ENCODE data around the gene VSIG2.

The VSIG2 gene

DNA sequence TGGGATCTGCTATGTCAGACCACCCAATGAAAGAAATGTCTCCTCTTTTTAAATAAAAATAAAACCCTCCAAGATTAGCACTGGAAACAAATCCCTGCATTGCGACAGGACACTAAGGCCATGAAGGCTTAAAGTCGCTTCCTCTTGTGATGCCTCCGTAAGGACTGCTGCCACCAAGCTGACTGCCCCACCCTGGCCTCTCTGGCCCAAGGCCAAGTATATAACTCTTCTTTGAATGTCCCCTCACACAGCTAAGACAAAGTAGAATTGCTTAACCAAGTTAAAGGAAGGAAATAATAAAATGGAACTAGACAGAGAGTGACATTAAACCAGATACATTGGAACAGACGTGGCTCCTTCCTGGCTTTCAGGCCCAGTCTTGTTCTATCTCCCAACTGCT, 19.8 kb downstream of the VSIG2 start:
- Histone ChIP-seq H3K36me3 (ENCODE audit: insufficient read depth, low read length) (no peaks in the 10 kb centered on the region), H3K4me1 (ENCODE audit: insufficient read depth, low read length) (no peaks in the 10 kb centered on the region), H2AFZ (ENCODE audit: low read depth, low read length) (no peak overlapping the region), H3K27ac (ENCODE audit: low read length) (no peak overlapping the region), H3K4me3 (ENCODE audit: low read depth in 1 of 2, low read length in 2 of 2) (no peak overlapping the region), H3K79me2 (ENCODE audit: insufficient read depth, low read length) (no peaks in the 10 kb centered on the region), H3K4me2 (ENCODE audit: insufficient read depth, low read length) (no peak overlapping the region), H3K9ac (ENCODE audit: low read depth, low read length) (no peak overlapping the region), H3K9me3 (ENCODE audit: insufficient read depth, low read length, severe bottlenecking) (no peaks in the 10 kb centered on the region), H3K27me3 (ENCODE audit: insufficient read depth, low read length, poor library complexity) (peaks cover 25% of the 10 kb centered on the region), H4K20me1 (ENCODE audit: insufficient read depth, low read length) (0 out of 2 replicates have a peak, but pooled peaks cover 2% of the 10 kb centered on the region)
- TF ChIP-seq, protein P1, sequence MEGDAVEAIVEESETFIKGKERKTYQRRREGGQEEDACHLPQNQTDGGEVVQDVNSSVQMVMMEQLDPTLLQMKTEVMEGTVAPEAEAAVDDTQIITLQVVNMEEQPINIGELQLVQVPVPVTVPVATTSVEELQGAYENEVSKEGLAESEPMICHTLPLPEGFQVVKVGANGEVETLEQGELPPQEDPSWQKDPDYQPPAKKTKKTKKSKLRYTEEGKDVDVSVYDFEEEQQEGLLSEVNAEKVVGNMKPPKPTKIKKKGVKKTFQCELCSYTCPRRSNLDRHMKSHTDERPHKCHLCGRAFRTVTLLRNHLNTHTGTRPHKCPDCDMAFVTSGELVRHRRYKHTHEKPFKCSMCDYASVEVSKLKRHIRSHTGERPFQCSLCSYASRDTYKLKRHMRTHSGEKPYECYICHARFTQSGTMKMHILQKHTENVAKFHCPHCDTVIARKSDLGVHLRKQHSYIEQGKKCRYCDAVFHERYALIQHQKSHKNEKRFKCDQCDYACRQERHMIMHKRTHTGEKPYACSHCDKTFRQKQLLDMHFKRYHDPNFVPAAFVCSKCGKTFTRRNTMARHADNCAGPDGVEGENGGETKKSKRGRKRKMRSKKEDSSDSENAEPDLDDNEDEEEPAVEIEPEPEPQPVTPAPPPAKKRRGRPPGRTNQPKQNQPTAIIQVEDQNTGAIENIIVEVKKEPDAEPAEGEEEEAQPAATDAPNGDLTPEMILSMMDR (IDR thresholded peaks at IDR 0.05; ENCODE audit: borderline replicate concordance, extremely low read depth, low read length, poor library complexity, severe bottlenecking): no peak
- TF ChIP-seq EZH2 (IDR thresholded peaks at IDR 0.05; ENCODE audit: borderline replicate concordance, low read depth, low read length, severe bottlenecking): no peak
- ATAC-seq (ENCODE audit: insufficient read depth, low read depth) (no peak), DNase-seq (no peak)

DNA sequence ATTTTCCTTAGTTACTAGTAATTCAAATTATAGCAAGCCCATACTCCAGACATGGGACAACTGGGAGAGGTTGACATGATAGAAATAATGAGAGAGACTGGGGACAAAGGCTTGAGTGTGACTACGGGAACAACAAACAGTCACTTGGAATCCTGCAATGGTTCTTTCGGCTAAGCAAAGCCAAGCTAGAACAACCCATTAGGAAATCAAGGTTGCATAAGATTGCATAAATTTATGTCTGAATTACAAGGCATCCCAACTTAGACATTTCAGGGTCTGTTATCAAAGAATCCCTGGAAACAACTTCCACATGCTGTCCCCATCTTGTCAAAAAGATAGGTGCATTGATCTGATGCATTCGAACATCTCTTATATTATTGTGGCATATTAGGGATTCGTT, 22.5 kb downstream of the VSIG2 start:
- H3K27me3 ChIP-seq (ENCODE audit: insufficient read depth, low read length, poor library complexity): peaks cover 38% of the 10 kb centered on the region
- no peak overlapping the region for H3K9ac ChIP-seq (ENCODE audit: low read depth, low read length)
- no peak overlapping the region for H3K27ac ChIP-seq (ENCODE audit: low read length)
- no peaks in the 10 kb centered on the region for H3K79me2 ChIP-seq (ENCODE audit: insufficient read depth, low read length)
- DNase-seq (no peak), ATAC-seq (ENCODE audit: insufficient read depth, low read depth) (no peak)
- no peak overlapping the region for H3K4me3 ChIP-seq (ENCODE audit: low read depth in 1 of 2, low read length in 2 of 2)
- no peaks in the 10 kb centered on the region for H3K9me3 ChIP-seq (ENCODE audit: insufficient read depth, low read length, severe bottlenecking)
- no peak for TF ChIP-seq EZH2 (IDR thresholded peaks at IDR 0.05; ENCODE audit: borderline replicate concordance, low read depth, low read length, severe bottlenecking)
- TF ChIP-seq, protein P1 (IDR thresholded peaks at IDR 0.05; ENCODE audit: borderline replicate concordance, extremely low read depth, low read length, poor library complexity, severe bottlenecking): no peak
- no peak overlapping the region for H2AFZ ChIP-seq (ENCODE audit: low read depth, low read length)
- no peaks in the 10 kb centered on the region for H3K4me1 ChIP-seq (ENCODE audit: insufficient read depth, low read length)
- H4K20me1 ChIP-seq (ENCODE audit: insufficient read depth, low read length): peaks cover 6% of the 10 kb centered on the region; the same call in 1 of the 2 replicates
- H3K36me3 ChIP-seq (ENCODE audit: insufficient read depth, low read length): no peaks in the 10 kb centered on the region
- H3K4me2 ChIP-seq (ENCODE audit: insufficient read depth, low read length): no peak overlapping the region

DNA sequence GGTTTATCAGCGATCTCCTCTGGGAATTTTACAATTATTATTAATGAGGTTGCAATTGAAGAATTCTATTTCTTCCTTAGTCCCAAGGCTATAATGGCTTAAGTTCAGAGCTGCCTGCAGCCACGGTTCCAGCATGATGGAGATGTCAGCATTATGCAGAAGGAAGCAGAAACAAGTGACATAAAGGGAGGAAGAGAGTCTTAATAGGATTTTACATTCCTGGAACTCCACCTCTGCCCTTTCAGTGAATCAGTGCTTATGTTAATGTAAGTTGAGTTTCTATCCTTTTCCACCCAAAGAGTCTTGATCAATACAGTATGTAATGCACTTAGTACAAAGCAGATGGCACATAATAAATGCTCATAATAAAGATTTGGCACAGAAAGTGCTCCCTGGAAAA, 23.9 kb downstream of the VSIG2 start:
- Histone ChIP-seq H3K4me2 (ENCODE audit: insufficient read depth, low read length) (no peak overlapping the region), H3K9me3 (ENCODE audit: insufficient read depth, low read length, severe bottlenecking) (no peaks in the 10 kb centered on the region), H3K4me3 (ENCODE audit: low read depth in 1 of 2, low read length in 2 of 2) (no peak overlapping the region), H3K9ac (ENCODE audit: low read depth, low read length) (no peak overlapping the region), H2AFZ (ENCODE audit: low read depth, low read length) (no peak overlapping the region), H3K4me1 (ENCODE audit: insufficient read depth, low read length) (no peaks in the 10 kb centered on the region), H4K20me1 (ENCODE audit: insufficient read depth, low read length) (peaks cover 11% of the 10 kb centered on the region; the same call in 1 of the 2 replicates), H3K27ac (ENCODE audit: low read length) (no peak overlapping the region), H3K36me3 (ENCODE audit: insufficient read depth, low read length) (no peaks in the 10 kb centered on the region), H3K79me2 (ENCODE audit: insufficient read depth, low read length) (no peaks in the 10 kb centered on the region), H3K27me3 (ENCODE audit: insufficient read depth, low read length, poor library complexity) (peaks cover 42% of the 10 kb centered on the region)
- DNase-seq: no peak
- ATAC-seq (ENCODE audit: insufficient read depth, low read depth): no peak
- no peak for TF ChIP-seq EZH2 (IDR thresholded peaks at IDR 0.05; ENCODE audit: borderline replicate concordance, low read depth, low read length, severe bottlenecking)
- TF ChIP-seq, protein P1 (IDR thresholded peaks at IDR 0.05; ENCODE audit: borderline replicate concordance, extremely low read depth, low read length, poor library complexity, severe bottlenecking): no peak

DNA sequence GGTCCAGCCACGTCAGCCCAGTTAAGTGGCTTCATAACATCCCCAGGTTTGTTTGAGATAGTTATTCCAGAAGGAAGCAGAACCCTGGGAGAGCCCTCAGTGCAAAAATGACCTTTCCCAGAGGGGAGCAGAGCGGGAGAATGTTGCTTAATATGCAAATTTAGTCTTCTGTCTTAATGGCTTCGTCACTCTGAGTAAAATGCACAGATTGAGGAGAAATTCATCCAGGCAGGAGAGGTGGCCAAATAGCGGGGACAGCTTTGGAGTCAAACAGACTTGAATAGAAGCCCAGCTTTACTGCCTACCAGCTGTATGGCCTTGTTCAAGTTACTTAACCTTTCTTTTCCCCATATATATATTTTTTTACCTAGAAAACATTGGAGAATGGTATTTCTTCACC, 24.6 kb downstream of the VSIG2 start:
- Histone ChIP-seq H3K27ac (ENCODE audit: low read length) (no peak overlapping the region), H4K20me1 (ENCODE audit: insufficient read depth, low read length) (peaks cover 13% of the 10 kb centered on the region; the same call in 1 of the 2 replicates), H3K4me1 (ENCODE audit: insufficient read depth, low read length) (no peaks in the 10 kb centered on the region), H2AFZ (ENCODE audit: low read depth, low read length) (no peak overlapping the region), H3K9me3 (ENCODE audit: insufficient read depth, low read length, severe bottlenecking) (no peaks in the 10 kb centered on the region), H3K9ac (ENCODE audit: low read depth, low read length) (no peak overlapping the region), H3K4me3 (ENCODE audit: low read depth in 1 of 2, low read length in 2 of 2) (no peak overlapping the region), H3K36me3 (ENCODE audit: insufficient read depth, low read length) (no peaks in the 10 kb centered on the region), H3K79me2 (ENCODE audit: insufficient read depth, low read length) (no peaks in the 10 kb centered on the region), H3K27me3 (ENCODE audit: insufficient read depth, low read length, poor library complexity) (peaks cover 49% of the 10 kb centered on the region), H3K4me2 (ENCODE audit: insufficient read depth, low read length) (no peak overlapping the region)
- ATAC-seq (ENCODE audit: insufficient read depth, low read depth) (no peak), DNase-seq (no peak)
- TF ChIP-seq EZH2 (IDR thresholded peaks at IDR 0.05; ENCODE audit: borderline replicate concordance, low read depth, low read length, severe bottlenecking): no peak
- TF ChIP-seq, protein P1 (IDR thresholded peaks at IDR 0.05; ENCODE audit: borderline replicate concordance, extremely low read depth, low read length, poor library complexity, severe bottlenecking): no peak

Measured in DND-41 (cell line).